HepG2 (cell line): ENCODE measurements around the gene L3MBTL1. TPM values are rescaled to one million over a fixed set of nuclear protein-coding genes. Genes with fewer than 3 reads are reported as not detected.
A peak's percentile ranks its signal among the peaks of the same experiment; 100 is the strongest.

Source experiments
- ATAC-seq: fragments of 200-7000 bp; cut with Tn5 transposase; 3 replicates; pipeline ENCODE4 v1.9.1; 2020; ENCODE audit warnings: mild to moderate bottlenecking, moderate library complexity
- BruUV-seq: library from RNA; stranded (reverse); fragments of 400-500 nt; replicated peaks from 2 replicates; lab custom pipeline; 2021; lab: Mats Ljungman, UMichigan
- CTCF ChIA-PET: fragments of 300-600 bp; formaldehyde crosslinking; extraction: SDS; loops from one replicate; lab custom pipeline; 2021; ENCODE audit warnings: low total read pairs, inconsistent platforms, low intra/inter-chr PET ratio; lab: Yijun Ruan, JAX
- POLR2A ChIA-PET: fragments of 350-600 bp; sonication (Branson Sonifier 250); formaldehyde crosslinking; loops from one replicate; lab custom pipeline; 2020; ENCODE audit warnings: antibody characterized with exemption, inconsistent platforms; lab: Yijun Ruan, JAX
- DNase-seq: peaks from one replicate; pipeline ENCODE4 v3.0.0-alpha.2; 2015; ENCODE audit warnings: low spot score
- FAIRE-seq: peaks from 3 replicates; lab custom pipeline; 2011; peaks lifted over from hg19 to GRCh38; lab: Jason Lieb, UNC
- H2AFZ ChIP-seq: one replicate; pipeline ENCODE4 v1.6.1; 2011; ENCODE audit warnings: low read length, inconsistent platforms
- H3K27ac ChIP-seq: fragments of 300-600 bp; 3 replicates; pipeline ENCODE4 v1.8.0; 2011; ENCODE audit warnings: mixed run types, mild to moderate bottlenecking, mixed read lengths, low read length, inconsistent platforms; ENCODE audit not compliant: insufficient read depth; ENCODE audit errors: extremely low read length
- H3K27me3 ChIP-seq, 2 experiments: fragments of 200-600 bp in 1 of 2; 2 replicates in 1 of 2; 3 replicates in 1 of 2; pipeline versions ENCODE4 v1.6.0 to v1.8.0; 2011; ENCODE audit warnings: low read length in 2 of 2, mild to moderate bottlenecking in 2 of 2, moderate library complexity in 2 of 2, inconsistent platforms in 1 of 2; ENCODE audit not compliant: insufficient read depth in 2 of 2, control insufficient read depth in 1 of 2
- H3K36me3 ChIP-seq, 2 experiments: fragments of 200-600 bp in 1 of 2; replicated peaks in 1 of 2; 2 replicates in 1 of 2; 3 replicates in 1 of 2; pipeline versions ENCODE4 v1.5.1 to v1.8.0; 2011; ENCODE audit warnings: low read length in 2 of 2, inconsistent platforms in 1 of 2; ENCODE audit not compliant: insufficient read depth in 2 of 2, control insufficient read depth in 1 of 2
- H3K4me1 ChIP-seq: 2 replicates; pipeline ENCODE4 v1.5.1; 2012; ENCODE audit warnings: low read length, inconsistent platforms; ENCODE audit not compliant: insufficient read depth
- H3K4me2 ChIP-seq: 2 replicates; pipeline ENCODE4 v1.6.0; 2011; ENCODE audit warnings: low read depth, low read length, inconsistent platforms
- H3K4me3 ChIP-seq, 3 experiments: fragments of 200-600 bp in 1 of 3; sonication (generic), shearing (Covaris generic) in 1 of 3; replicated peaks in 1 of 3; 2 replicates each; pipeline ENCODE4 v1.5.1; 2011 to 2016; ENCODE audit warnings: low read length in 3 of 3, inconsistent platforms in 2 of 3, low read depth in 2 of 3, mild to moderate bottlenecking in 2 of 3, control low read depth in 1 of 3, mixed read lengths in 1 of 3; ENCODE audit not compliant: insufficient read depth in 1 of 3
- H3K79me2 ChIP-seq: one replicate; pipeline ENCODE4 v1.6.1; 2011; ENCODE audit warnings: low read length, inconsistent platforms; ENCODE audit not compliant: insufficient read depth
- H3K9ac ChIP-seq: 2 replicates; pipeline ENCODE4 v1.6.0; 2011; ENCODE audit warnings: mild to moderate bottlenecking, low read depth, low read length, inconsistent platforms; ENCODE audit not compliant: insufficient read depth
- H3K9me3 ChIP-seq: 2 replicates; pipeline ENCODE4 v1.5.1; 2012; ENCODE audit warnings: mild to moderate bottlenecking, low read length
- H4K20me1 ChIP-seq: 2 replicates; pipeline ENCODE4 v1.6.0; 2011; ENCODE audit warnings: inconsistent platforms, mild to moderate bottlenecking, low read length, moderate library complexity; ENCODE audit not compliant: insufficient read depth
- ATF6 ChIP-seq: sonication (generic); formaldehyde crosslinking; conservative IDR thresholded peaks from 2 replicates; pipeline ENCODE4 v1.4.0; 2020; ENCODE audit warnings: missing genetic modification reagents
- FOXP4 ChIP-seq: sonication (generic); formaldehyde crosslinking; IDR thresholded peaks from 2 replicates; pipeline ENCODE4 v1.4.0; 2020; ENCODE audit warnings: missing genetic modification reagents
- HCFC1 ChIP-seq: fragments of 150-350 bp; IDR thresholded peaks from 2 replicates; pipeline ENCODE4 v1.6.1; 2014; ENCODE audit warnings: low read depth, low read length
- HINFP ChIP-seq: sonication (generic); formaldehyde crosslinking; IDR thresholded peaks from 2 replicates; pipeline ENCODE4 v1.4.0; 2020; ENCODE audit warnings: low read depth, mild to moderate bottlenecking, missing genetic modification reagents
- LCORL ChIP-seq, 2 experiments: fragments of 450-650 bp in 1 of 2; sonication (generic) in 1 of 2; formaldehyde crosslinking in 1 of 2; IDR thresholded peaks; 2 replicates each; pipeline versions ENCODE4 v1.5.0 to v1.6.1; 2017 to 2020; ENCODE audit warnings: antibody characterized with exemption in 1 of 2, missing genetic modification reagents in 1 of 2
- MYNN ChIP-seq: sonication (generic); formaldehyde crosslinking; IDR thresholded peaks from 2 replicates; pipeline ENCODE4 v1.4.0; 2020; ENCODE audit warnings: mild to moderate bottlenecking, low read depth, missing genetic modification reagents
- NAIF1 ChIP-seq: sonication (generic); formaldehyde crosslinking; IDR thresholded peaks from 2 replicates; pipeline ENCODE4 v1.5.0; 2020; ENCODE audit warnings: mild to moderate bottlenecking, missing genetic modification reagents, borderline replicate concordance
- PAWR ChIP-seq: sonication (generic); formaldehyde crosslinking; IDR thresholded peaks from 2 replicates; pipeline ENCODE4 v1.4.0; 2020; ENCODE audit warnings: missing genetic modification reagents, mild to moderate bottlenecking, borderline replicate concordance
- RBAK ChIP-seq: sonication (generic); formaldehyde crosslinking; IDR thresholded peaks from 2 replicates; pipeline ENCODE4 v1.5.1; 2020; ENCODE audit warnings: mild to moderate bottlenecking, missing genetic modification reagents
- REPIN1 ChIP-seq: sonication (generic); formaldehyde crosslinking; IDR thresholded peaks from 2 replicates; pipeline ENCODE4 v1.8.0; 2022; ENCODE audit warnings: missing genetic modification reagents, low read depth, mild to moderate bottlenecking, borderline replicate concordance
- SP4 ChIP-seq: sonication (generic); formaldehyde crosslinking; IDR thresholded peaks from 2 replicates; pipeline ENCODE4 v1.8.1; 2023; ENCODE audit warnings: mild to moderate bottlenecking, missing genetic modification reagents
- TFE3 ChIP-seq: IDR thresholded peaks from 2 replicates; pipeline ENCODE4 v1.6.1; 2016
- THAP7 ChIP-seq: sonication (generic); formaldehyde crosslinking; IDR thresholded peaks from 2 replicates; pipeline ENCODE4 v1.8.1; 2023; ENCODE audit warnings: mild to moderate bottlenecking, missing genetic modification reagents
- ZBTB7A ChIP-seq: sonication (generic); formaldehyde crosslinking; IDR thresholded peaks from 2 replicates; pipeline ENCODE4 v1.8.0; 2022; ENCODE audit warnings: mild to moderate bottlenecking, missing genetic modification reagents
- ZFP41 ChIP-seq: sonication (generic); formaldehyde crosslinking; IDR thresholded peaks from 2 replicates; pipeline ENCODE4 v1.4.0; 2020; ENCODE audit warnings: mild to moderate bottlenecking, missing genetic modification reagents, borderline replicate concordance
- ZNF263 ChIP-seq: sonication (generic); formaldehyde crosslinking; IDR thresholded peaks from 2 replicates; pipeline ENCODE4 v1.4.0; 2020; ENCODE audit warnings: missing genetic modification reagents
- ZNF430 ChIP-seq: sonication (generic); formaldehyde crosslinking; IDR thresholded peaks from 2 replicates; pipeline ENCODE4 v1.9.0; 2021; ENCODE audit warnings: mild to moderate bottlenecking, missing genetic modification reagents
- in situ Hi-C: cut with HindIII; loops from 2 replicates; pipeline ENCODE4 v1.10.0; 2017; ENCODE audit warnings: low pct_unique_long_range_greater_than_20kb; ENCODE audit not compliant: extremely low pct_ligation_motif_present
- intact Hi-C: fragments of 100-400 bp; cut with micrococcal nuclease; formaldehyde crosslinking; loops from one replicate; pipeline ENCODE4 v1.10.0; 2022; ENCODE audit not compliant: unreplicated experiment
- polyA plus RNA-seq, 8 experiments: library from polyadenylated mRNA; depleted of rRNA in 3 of 8; stranded (reverse) in 7 of 8; unstranded in 1 of 8; fragments of >200 nt; fragmentation: Illumina TruSeq in 4 of 8; extraction: Trizol in 4 of 8; gene quantifications; 2 replicates each; pipeline versions ENCODE4 v1.2.1 to v1.2.3, GENCODE V29; 2011 to 2016; ENCODE audit warnings: low read depth in 4 of 8, missing spikeins in 1 of 8, mixed read lengths in 1 of 8; ENCODE audit not compliant: insufficient read depth in 1 of 8
- total RNA-seq, 5 experiments: library from RNA; depleted of rRNA; stranded (reverse); fragments of >200 nt; fragmentation: Illumina TruSeq; extraction: Trizol; gene quantifications; 2 replicates each; pipeline ENCODE4 v1.2.3, GENCODE V29; 2016; ENCODE audit warnings: low read depth in 1 of 5

The L3MBTL1 gene
- total and polyA plus RNA-seq, 2 of the 13 experiments (the other 11 are each of a cell fraction or from before 2014, with no cell fraction given) = 9.0 to 17.8 TPM

GRCh38 chr20:43531091-43531443, 23.6 kb downstream of the L3MBTL1 start:
- BruUV-seq = no TSS peak
- Histone ChIP-seq H3K36me3 (no peaks in the 10 kb centered on the region; a peak in 1 of 5 replicates), H3K27ac (peak overlapping the region; percentile 4), H3K79me2 (no peaks in the 10 kb centered on the region), H3K27me3 (no peaks in the 10 kb centered on the region), H3K4me3 (no peak overlapping the region), H4K20me1 (no peaks in the 10 kb centered on the region), H2AFZ (no peak overlapping the region), H3K9me3 (no peaks in the 10 kb centered on the region), H3K9ac (no peak overlapping the region), H3K4me2 (peak overlapping the region; percentile 42), H3K4me1 (peaks cover 43% of the 10 kb centered on the region)
- no peak for DNase-seq
- ChIA-PET POLR2A (interaction anchor here (0.6 to 5.1 kb wide), 12 partner anchors 8 to 1119 kb away, joined by 3 to 40 read pairs (median 5); partner anchors contain the start of genes IFT52, L3MBTL1, SGK2 and SRSF6), CTCF (no interaction called here)
- in situ Hi-C loops (no loop called here), intact Hi-C loops (loop anchor here (1.0 kb wide), 1 partner anchor 52 kb away; no protein-coding TSS in a partner anchor)
- no peak for ATAC-seq
- FAIRE-seq = no peak
- TF ChIP-seq ZBTB7A (CRISPR knock-in tag) (peak; percentile 6), LCORL (IDR thresholded peaks at IDR 0.05) (no peak), LCORL (CRISPR knock-in tag; IDR thresholded peaks at IDR 0.05) (peak; percentile 22; the same call in 1 of the 2 replicates), ZNF430 (CRISPR knock-in tag) (0 out of 2 replicates have a peak, but pooled peaks have one; percentile 19), SP4 (CRISPR knock-in tag) (0 out of 2 replicates have a peak, but pooled peaks have one; percentile 3), ZNF263 (no peak; the same call in 1 of the 2 replicates), FOXP4 (CRISPR knock-in tag) (no peak), ATF6 (CRISPR knock-in tag) (no peak), HCFC1 (no peak), REPIN1 (CRISPR knock-in tag) (peak; percentile 14; the same call in 1 of the 2 replicates), ZFP41 (CRISPR knock-in tag) (no peak), MYNN (CRISPR knock-in tag) (0 out of 2 replicates have a peak, but pooled peaks have one; percentile 16), NAIF1 (CRISPR knock-in tag) (0 out of 2 replicates have a peak, but pooled peaks have one; percentile 65), THAP7 (CRISPR knock-in tag) (0 out of 2 replicates have a peak, but pooled peaks have one; percentile 6), TFE3 (no peak), PAWR (0 out of 2 replicates have a peak, but pooled peaks have one; percentile 11), HINFP (CRISPR knock-in tag) (no peak), RBAK (CRISPR knock-in tag) (no peak)
